Adrenal gland (tissue), 12 donors: ENCODE data around the gene ITPR1. TPM values are rescaled to one million over a fixed set of nuclear protein-coding genes. Genes with fewer than 3 reads are reported as not detected.

Experiments used
- DNase-seq, 7 donors: peaks; one replicate each; pipeline ENCODE4 v3.0.0-alpha.2; 2019 to 2020
- H3K27ac ChIP-seq, 5 donors: fragments of 200-600 bp; sonication (generic) in 4 of 5; 1 replicate in 3 of 5; 2 replicates in 2 of 5; pipeline versions ENCODE4 v1.5.1 to v1.8.0; 2016 to 2020; ENCODE audit warnings: mild to moderate bottlenecking in 1 of 5
- H3K27me3 ChIP-seq: fragments of 200-600 bp; 2 replicates; pipeline ENCODE4 v1.8.0; 2021
- H3K36me3 ChIP-seq, 2 donors: fragments of 200-600 bp; replicated peaks in 1 of 2; 1 replicate in 1 of 2; 2 replicates in 1 of 2; pipeline versions ENCODE4 v1.5.1 to v1.8.0; 2018 to 2022
- H3K4me1 ChIP-seq, 2 donors: fragments of 200-600 bp; replicated peaks in 1 of 2; 1 replicate in 1 of 2; 2 replicates in 1 of 2; pipeline versions ENCODE4 v1.5.1 to v1.8.0; 2018 to 2021
- H3K4me3 ChIP-seq, 4 donors: fragments of 200-600 bp; sonication (generic) in 3 of 4; one replicate each; pipeline ENCODE4 v1.5.1; 2016 to 2018
- H3K9me3 ChIP-seq, 3 donors: fragments of 200-600 bp; sonication (generic) in 1 of 3; replicated peaks in 1 of 3; 1 replicate in 2 of 3; 2 replicates in 1 of 3; pipeline versions ENCODE4 v1.5.1 to v1.8.0; 2016 to 2021
- CTCF ChIP-seq, 6 experiments: fragments of 450-650 bp in 4 of 6; fragments of 200-600 bp in 2 of 6; sonication (generic) in 1 of 6; IDR thresholded peaks; 1 replicate in 5 of 6; 2 replicates in 1 of 6; pipeline versions ENCODE4 v1.5.1 to v1.8.0; 2016 to 2021; ENCODE audit warnings: antibody characterized with exemption in 6 of 6, mild to moderate bottlenecking in 2 of 6, moderate library complexity in 1 of 6
- POLR2A ChIP-seq, 2 donors: fragments of 450-650 bp; IDR thresholded peaks; one replicate each; pipeline ENCODE4 v1.6.1; 2017; ENCODE audit warnings: antibody characterized with exemption in 2 of 2, mild to moderate bottlenecking in 2 of 2, moderate library complexity in 1 of 2
- WGBS, 4 donors: extraction: QIAGEN DNeasy Blood & Tissue Kit in 2 of 4; methylation state at CpG; one replicate each; pipeline versions ENCODE4 v1.1.5 to v1.1.7; 2013 to 2017; 5-methylcytosine and 5-hydroxymethylcytosine counted together
- intact Hi-C, 2 donors: fragments of 100-400 bp; cut with DNase I; formaldehyde crosslinking; loops; one replicate each; pipeline versions ENCODE4 v1.14.1 to v1.15.0; 2022 to 2023
- polyA plus RNA-seq, 3 donors: library from polyadenylated mRNA; stranded (reverse); fragments of 200-250 nt in 2 of 3; fragments of 350-450 nt in 1 of 3; fragmentation: Illumina TruSeq in 1 of 3; extraction: RNeasy Lipid Tissue Mini Kit (QIAGEN cat#74804) in 1 of 3; gene quantifications; one replicate each; pipeline ENCODE4 v1.2.3, GENCODE V29; 2013 to 2014
- total RNA-seq, 9 donors: library from RNA; depleted of rRNA in 4 of 9; stranded (reverse); fragments of >200 nt in 4 of 9; fragments of 120-200 nt in 1 of 9; fragmentation: NEBNext Ultra II Directional in 1 of 9; extraction: Animal tissue kit (Norgen Biotek cat#: 25700) in 1 of 9; gene quantifications; one replicate each; pipeline versions ENCODE4 v1.1.0 to v1.2.4, GENCODE V29; 2013 to 2023
- donor health status: healthy with polysubstance abuse.
- donor health status: Bipolar disorder and iron deficiency.
- donor health status: DM: yes; HTN: yes; CAD: no.
- donor health status: DM: no; HTN: no; CAD: no.
- donor health status: DM: no; HTN: no; CAD: no.
- donor health status: DM: yes; HTN: yes; CAD: no.

ITPR1 gene
- total and polyA plus RNA-seq, 12 donors = 21.6 to 198 (median 76.6) TPM

DNA sequence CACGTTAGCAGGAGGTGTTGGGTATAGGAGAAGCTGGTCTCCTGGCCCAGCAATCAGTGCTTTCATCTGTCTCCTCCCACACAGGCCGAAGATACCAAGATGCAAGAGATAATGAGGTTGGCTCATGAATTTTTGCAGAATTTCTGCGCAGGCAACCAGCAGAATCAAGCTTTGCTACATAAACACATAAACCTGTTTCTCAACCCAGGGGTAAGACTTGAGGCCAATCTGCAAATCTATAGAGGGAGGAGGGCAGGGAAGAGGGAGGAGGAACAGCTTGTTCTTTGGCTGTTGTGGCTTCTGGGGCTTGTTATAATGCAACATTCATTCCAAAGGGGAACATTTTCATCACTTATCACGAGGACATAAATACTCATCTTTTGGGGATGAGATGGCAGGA lies 195.3 kb downstream of the ITPR1 start:
- no peak overlapping the region for H3K27ac ChIP-seq

DNA sequence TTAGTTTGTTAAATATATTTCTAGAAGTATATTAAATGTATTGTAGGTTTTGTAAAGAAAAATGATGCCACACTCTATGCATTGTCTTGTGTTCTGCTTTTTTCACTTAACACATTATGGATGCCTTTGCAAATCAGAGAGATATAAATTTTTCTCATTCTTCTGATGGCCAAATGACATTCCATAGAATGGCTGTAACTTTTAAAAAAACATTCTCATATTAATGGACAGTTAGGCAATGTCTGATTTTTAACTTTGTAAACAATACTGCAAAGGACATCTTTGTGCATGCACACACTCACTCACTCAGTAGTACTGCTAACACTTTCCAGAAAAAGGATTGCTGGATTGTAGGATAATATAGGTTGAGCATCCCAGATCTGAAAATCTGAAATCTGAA lies 195.9 kb downstream of the ITPR1 start:
- no peak overlapping the region for H3K27ac ChIP-seq
- no peak overlapping the region for H3K4me3 ChIP-seq
- peaks cover 0 to 43% of the 10 kb centered on the region in 2 donors for H3K36me3 ChIP-seq
- intact Hi-C loops = no loop called here
- TF ChIP-seq POLR2A (IDR thresholded peaks at IDR 0.05) = no peak
- no peak for TF ChIP-seq CTCF (IDR thresholded peaks at IDR 0.05)
- no peaks in the 10 kb centered on the region for H3K9me3 ChIP-seq
- no peak for DNase-seq
- no peaks in the 10 kb centered on the region for H3K27me3 ChIP-seq
- no peaks in the 10 kb centered on the region for H3K4me1 ChIP-seq

More for the DNA sequence above, 195.3 kb downstream of the ITPR1 start:
- intact Hi-C loops = no loop called here
- TF ChIP-seq POLR2A (IDR thresholded peaks at IDR 0.05) (no peak), CTCF (IDR thresholded peaks at IDR 0.05) (no peak)
- Histone ChIP-seq H3K4me3 (no peak overlapping the region), H3K9me3 (no peaks in the 10 kb centered on the region), H3K4me1 (no peaks in the 10 kb centered on the region), H3K36me3 (peaks cover 0 to 45% of the 10 kb centered on the region in 2 donors), H3K27me3 (no peaks in the 10 kb centered on the region)
- WGBS, 4 donors = 83 to 95% (median 90%) methylated on average over 4 of the region's 4 CpGs
- DNase-seq = no peak

- Histone ChIP-seq H3K27me3 (no peaks in the 10 kb centered on the region), H3K36me3 (peaks cover 0 to 34% of the 10 kb centered on the region in 2 donors), H3K27ac (no peak overlapping the region), H3K9me3 (no peaks in the 10 kb centered on the region), H3K4me1 (no peaks in the 10 kb centered on the region), H3K4me3 (no peak overlapping the region)
- intact Hi-C loops = no loop called here
- TF ChIP-seq POLR2A (IDR thresholded peaks at IDR 0.05) = no peak
- no peak for TF ChIP-seq CTCF (IDR thresholded peaks at IDR 0.05)
- 94 to 100% (median 97%) methylated on average over 1 of the region's 1 CpG for WGBS, 4 donors
- no peak for DNase-seq
Measured at GRCh38 chr3:4690277-4690676, 197.1 kb downstream of the ITPR1 start.

- peaks cover 0 to 18% of the 10 kb centered on the region in 2 donors for H3K36me3 ChIP-seq
- no peaks in the 10 kb centered on the region for H3K4me1 ChIP-seq
- no peaks in the 10 kb centered on the region for H3K27me3 ChIP-seq
- TF ChIP-seq CTCF (IDR thresholded peaks at IDR 0.05) (no peak), POLR2A (IDR thresholded peaks at IDR 0.05) (no peak)
- no peak overlapping the region for H3K4me3 ChIP-seq
- no peak overlapping the region for H3K27ac ChIP-seq
- no peak for DNase-seq
- intact Hi-C loops = no loop called here
- WGBS, 4 donors = 81 to 92% (median 89%) methylated on average over 4 to 13 of the region's 13 CpGs
- H3K9me3 ChIP-seq = no peaks in the 10 kb centered on the region
Measured at GRCh38 chr3:4693620-4694019, 200.5 kb downstream of the ITPR1 start.
